Measurements from ENCODE around the gene MDP1.

DNA sequence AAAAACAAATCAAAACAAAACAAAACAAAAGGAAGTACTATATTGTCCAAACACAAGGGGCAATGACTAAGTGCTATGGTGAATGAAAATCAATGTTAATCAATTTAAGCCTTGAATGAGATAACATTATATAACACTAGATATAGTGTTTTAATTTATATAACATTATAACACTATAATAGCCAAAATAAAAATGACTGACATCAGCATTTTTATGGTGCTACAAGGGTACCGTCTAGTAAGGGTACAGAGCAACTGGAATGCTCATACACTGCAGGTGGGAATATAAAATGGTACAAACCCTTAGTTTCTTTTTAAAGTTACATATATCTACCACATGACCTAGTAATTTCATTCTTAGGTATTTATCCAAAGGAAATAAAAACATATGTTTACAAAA is 10.6 kb upstream of the MDP1 start:
- TF ChIP-seq CTCF (IDR thresholded peaks at IDR 0.05) (no peak), POLR2A (IDR thresholded peaks at IDR 0.05) (no peak)
